Measurements from ENCODE around the gene KIF21A. TPM values are rescaled to one million over a fixed set of nuclear protein-coding genes. Genes with fewer than 3 reads are reported as not detected.

Gene KIF21A
- total and polyA plus RNA-seq, 2 donors (not counting 1 experiment from before 2014, with no cell fraction given): 2.5 to 5.9 TPM

GRCh38 chr12:39331539-39332261, 111.2 kb downstream of the KIF21A start:
- H4K20me1 ChIP-seq (ENCODE audit: control insufficient read depth, extremely low read depth, insufficient read depth, low read length): no peaks in the 10 kb centered on the region
- H3K4me1 ChIP-seq (ENCODE audit: control insufficient read depth, extremely low read depth, insufficient read depth, low read length): no peaks in the 10 kb centered on the region
- no peaks in the 10 kb centered on the region for H3K79me2 ChIP-seq (ENCODE audit: control insufficient read depth, insufficient read depth, low read length)

GRCh38 chr12:39329876-39330275, 113.0 kb downstream of the KIF21A start:
- H4K20me1 ChIP-seq (ENCODE audit: control insufficient read depth, extremely low read depth, insufficient read depth, low read length): no peaks in the 10 kb centered on the region
- H3K27me3 ChIP-seq (ENCODE audit: control insufficient read depth, insufficient read depth, low read length): no peaks in the 10 kb centered on the region
- no peaks in the 10 kb centered on the region for H3K4me1 ChIP-seq (ENCODE audit: control insufficient read depth, extremely low read depth, insufficient read depth, low read length)
- H3K36me3 ChIP-seq (ENCODE audit: control insufficient read depth, insufficient read depth, low read length): no peaks in the 10 kb centered on the region
- no peak overlapping the region for H3K4me3 ChIP-seq (replicated peaks in 1 of 4; ENCODE audit: control extremely low read depth in 1 of 4, insufficient read depth in 1 of 4, low read depth in 3 of 4, low read length in 4 of 4)
- no peak overlapping the region for H2AFZ ChIP-seq (ENCODE audit: low read length)
- TF ChIP-seq EZH2 (IDR thresholded peaks at IDR 0.05; ENCODE audit: low read length, missing control alignments) (no peak), CTCF (conservative IDR thresholded peaks at IDR 0.05 in 1 of 2, IDR thresholded peaks at IDR 0.05 in 1 of 2; ENCODE audit: low read depth in 1 of 2, low read length in 2 of 2) (no peak)
- H3K79me2 ChIP-seq (ENCODE audit: control insufficient read depth, insufficient read depth, low read length): no peaks in the 10 kb centered on the region
- DNase-seq (ENCODE audit: low read depth in 2 of 2): no peak
- H3K4me2 ChIP-seq (ENCODE audit: extremely low read depth, insufficient read depth, low read length): no peak overlapping the region
- H3K27ac ChIP-seq (ENCODE audit: insufficient read depth, low read length): no peak overlapping the region
- H3K9me3 ChIP-seq (ENCODE audit: control insufficient read depth, insufficient read depth, low read depth, low read length): no peaks in the 10 kb centered on the region
- no peak overlapping the region for H3K9ac ChIP-seq (ENCODE audit: insufficient read depth, low read length)

More at GRCh38 chr12:39331539-39332261, 111.2 kb downstream of the KIF21A start:
- Histone ChIP-seq H2AFZ (ENCODE audit: low read length) (no peak overlapping the region), H3K27ac (ENCODE audit: insufficient read depth, low read length) (no peak overlapping the region), H3K4me2 (ENCODE audit: extremely low read depth, insufficient read depth, low read length) (no peak overlapping the region), H3K4me3 (replicated peaks in 1 of 4; ENCODE audit: control extremely low read depth in 1 of 4, insufficient read depth in 1 of 4, low read depth in 3 of 4, low read length in 4 of 4) (no peak overlapping the region), H3K9me3 (ENCODE audit: control insufficient read depth, insufficient read depth, low read depth, low read length) (no peaks in the 10 kb centered on the region), H3K36me3 (ENCODE audit: control insufficient read depth, insufficient read depth, low read length) (no peaks in the 10 kb centered on the region), H3K9ac (ENCODE audit: insufficient read depth, low read length) (no peak overlapping the region), H3K27me3 (ENCODE audit: control insufficient read depth, insufficient read depth, low read length) (no peaks in the 10 kb centered on the region)
- TF ChIP-seq CTCF (conservative IDR thresholded peaks at IDR 0.05 in 1 of 2, IDR thresholded peaks at IDR 0.05 in 1 of 2; ENCODE audit: low read depth in 1 of 2, low read length in 2 of 2) (no peak), EZH2 (IDR thresholded peaks at IDR 0.05; ENCODE audit: low read length, missing control alignments) (no peak)
- DNase-seq (ENCODE audit: low read depth in 2 of 2): no peak

GRCh38 chr12:39329018-39329417, 113.9 kb downstream of the KIF21A start:
- no peaks in the 10 kb centered on the region for H3K27me3 ChIP-seq (ENCODE audit: control insufficient read depth, insufficient read depth, low read length)
- H3K9me3 ChIP-seq (ENCODE audit: control insufficient read depth, insufficient read depth, low read depth, low read length): no peaks in the 10 kb centered on the region
- peak in 1 of 2 donors; percentile 13 for DNase-seq (ENCODE audit: low read depth in 2 of 2)
- no peak overlapping the region for H3K9ac ChIP-seq (ENCODE audit: insufficient read depth, low read length)
- H4K20me1 ChIP-seq (ENCODE audit: control insufficient read depth, extremely low read depth, insufficient read depth, low read length): no peaks in the 10 kb centered on the region
- no peak for TF ChIP-seq CTCF (conservative IDR thresholded peaks at IDR 0.05 in 1 of 2, IDR thresholded peaks at IDR 0.05 in 1 of 2; ENCODE audit: low read depth in 1 of 2, low read length in 2 of 2)
- TF ChIP-seq EZH2 (IDR thresholded peaks at IDR 0.05; ENCODE audit: low read length, missing control alignments): no peak
- no peak overlapping the region for H3K4me3 ChIP-seq (replicated peaks in 1 of 4; ENCODE audit: control extremely low read depth in 1 of 4, insufficient read depth in 1 of 4, low read depth in 3 of 4, low read length in 4 of 4)
- no peak overlapping the region for H3K4me2 ChIP-seq (ENCODE audit: extremely low read depth, insufficient read depth, low read length)
- no peaks in the 10 kb centered on the region for H3K4me1 ChIP-seq (ENCODE audit: control insufficient read depth, extremely low read depth, insufficient read depth, low read length)
- no peak overlapping the region for H2AFZ ChIP-seq (ENCODE audit: low read length)
- H3K36me3 ChIP-seq (ENCODE audit: control insufficient read depth, insufficient read depth, low read length): no peaks in the 10 kb centered on the region
- no peaks in the 10 kb centered on the region for H3K79me2 ChIP-seq (ENCODE audit: control insufficient read depth, insufficient read depth, low read length)
- no peak overlapping the region for H3K27ac ChIP-seq (ENCODE audit: insufficient read depth, low read length)
